Measurements from ENCODE around the gene HOMER2.

DNA sequence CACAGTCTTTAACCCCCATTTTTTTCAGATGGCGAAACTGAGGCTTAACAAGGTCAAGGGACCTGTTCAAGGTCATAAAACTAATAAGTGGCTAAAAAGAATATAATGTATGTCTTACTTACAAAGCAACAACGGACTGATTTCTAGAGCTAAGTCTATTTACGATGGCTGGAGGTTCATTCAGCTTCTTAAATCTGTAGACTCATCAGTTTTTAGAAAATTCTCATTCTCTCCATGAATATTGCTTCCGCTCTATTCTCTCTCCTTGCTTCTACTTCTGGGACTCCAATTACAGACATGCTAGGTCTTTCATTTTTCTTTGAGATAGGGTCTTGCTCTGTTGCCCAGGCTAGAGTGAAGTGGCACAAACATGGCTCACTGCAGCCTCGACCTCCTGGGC, 74.2 kb downstream of the HOMER2 start:
- TF ChIP-seq, protein P1, sequence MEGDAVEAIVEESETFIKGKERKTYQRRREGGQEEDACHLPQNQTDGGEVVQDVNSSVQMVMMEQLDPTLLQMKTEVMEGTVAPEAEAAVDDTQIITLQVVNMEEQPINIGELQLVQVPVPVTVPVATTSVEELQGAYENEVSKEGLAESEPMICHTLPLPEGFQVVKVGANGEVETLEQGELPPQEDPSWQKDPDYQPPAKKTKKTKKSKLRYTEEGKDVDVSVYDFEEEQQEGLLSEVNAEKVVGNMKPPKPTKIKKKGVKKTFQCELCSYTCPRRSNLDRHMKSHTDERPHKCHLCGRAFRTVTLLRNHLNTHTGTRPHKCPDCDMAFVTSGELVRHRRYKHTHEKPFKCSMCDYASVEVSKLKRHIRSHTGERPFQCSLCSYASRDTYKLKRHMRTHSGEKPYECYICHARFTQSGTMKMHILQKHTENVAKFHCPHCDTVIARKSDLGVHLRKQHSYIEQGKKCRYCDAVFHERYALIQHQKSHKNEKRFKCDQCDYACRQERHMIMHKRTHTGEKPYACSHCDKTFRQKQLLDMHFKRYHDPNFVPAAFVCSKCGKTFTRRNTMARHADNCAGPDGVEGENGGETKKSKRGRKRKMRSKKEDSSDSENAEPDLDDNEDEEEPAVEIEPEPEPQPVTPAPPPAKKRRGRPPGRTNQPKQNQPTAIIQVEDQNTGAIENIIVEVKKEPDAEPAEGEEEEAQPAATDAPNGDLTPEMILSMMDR (conservative IDR thresholded peaks at IDR 0.05): no peak
- TF ChIP-seq ZFX (IDR thresholded peaks at IDR 0.05): no peak

Data from C4-2B (cell line).